B cell (primary cell): ENCODE results near the gene CDK5R2. TPM values are rescaled to one million over a fixed set of nuclear protein-coding genes. Genes with fewer than 3 reads are reported as not detected.

Experiments used
- ATAC-seq: fragments of 200-7000 bp; cut with Tn5 transposase; one replicate; pipeline ENCODE4 v1.10.0; 2021; ENCODE audit warnings: low read depth, mild to moderate bottlenecking, moderate number of reproducible peaks, moderate library complexity
- CTCF ChIA-PET: fragments of 350-600 bp; sonication (Branson Sonifier 250); formaldehyde crosslinking; loops from one replicate; lab custom pipeline; 2021; ENCODE audit warnings: antibody characterized with exemption, inconsistent platforms; lab: Charles Lee
- POLR2A ChIA-PET: fragments of 350-600 bp; sonication (Branson Sonifier 250); formaldehyde crosslinking; loops from one replicate; lab custom pipeline; 2021; ENCODE audit warnings: antibody characterized with exemption; lab: Charles Lee
- DNase-seq: peaks from one replicate; pipeline ENCODE4 v3.0.0; 2013
- H2AFZ ChIP-seq: 2 replicates; pipeline ENCODE4 v1.6.1; 2012; ENCODE audit warnings: mild to moderate bottlenecking, low read depth, low read length; ENCODE audit not compliant: insufficient read depth, poor library complexity, severe bottlenecking
- H3K27ac ChIP-seq, 2 donors: 1 replicate in 1 of 2; 2 replicates in 1 of 2; pipeline ENCODE4 v1.5.1; 2012 to 2013; ENCODE audit warnings: low read length in 2 of 2, mild to moderate bottlenecking in 2 of 2, moderate library complexity in 1 of 2
- H3K27me3 ChIP-seq, 4 experiments: fragments of 200-600 bp in 1 of 4; sonication (generic) in 1 of 4; replicated peaks in 1 of 4; 1 replicate in 2 of 4; 2 replicates in 2 of 4; pipeline versions ENCODE4 v1.6.1 to v1.7.0; 2013 to 2016; ENCODE audit warnings: low read length in 3 of 4, mild to moderate bottlenecking in 2 of 4, mixed read lengths in 1 of 4, moderate library complexity in 1 of 4; ENCODE audit not compliant: insufficient read depth in 4 of 4, control insufficient read depth in 3 of 4; ENCODE audit errors: control extremely low read depth in 1 of 4
- H3K36me3 ChIP-seq, 2 experiments: replicated peaks in 1 of 2; 1 replicate in 1 of 2; 2 replicates in 1 of 2; pipeline versions ENCODE4 v1.6.1 to v1.7.1; 2013; ENCODE audit warnings: low read length in 1 of 2; ENCODE audit not compliant: insufficient read depth in 2 of 2, control insufficient read depth in 1 of 2; ENCODE audit errors: control extremely low read depth in 1 of 2, extremely low read depth in 1 of 2
- H3K4me1 ChIP-seq, 2 donors: fragments of 200-600 bp in 1 of 2; sonication (generic) in 1 of 2; 1 replicate in 1 of 2; 2 replicates in 1 of 2; pipeline versions ENCODE4 v1.5.1 to v1.6.1; 2013 to 2017; ENCODE audit warnings: low read length in 2 of 2; ENCODE audit not compliant: control insufficient read depth in 2 of 2, insufficient read depth in 2 of 2
- H3K4me2 ChIP-seq: replicated peaks from 2 replicates; pipeline ENCODE3; 2012; ENCODE audit warnings: mild to moderate bottlenecking, low read depth, low read length; ENCODE audit not compliant: poor library complexity, severe bottlenecking
- H3K4me3 ChIP-seq, 5 experiments: fragments of 200-600 bp in 1 of 5; sonication (generic) in 1 of 5; 1 replicate in 3 of 5; 2 replicates in 2 of 5; pipeline versions ENCODE4 v1.5.1 to v1.7.0; 2011 to 2016; ENCODE audit warnings: low read length in 4 of 5, mild to moderate bottlenecking in 4 of 5, low read depth in 2 of 5, control low read depth in 1 of 5, moderate library complexity in 1 of 5; ENCODE audit not compliant: insufficient read depth in 1 of 5; ENCODE audit errors: control extremely low read depth in 1 of 5, extremely low read depth in 1 of 5
- H3K79me2 ChIP-seq: fragments of 200-600 bp; sonication (generic); one replicate; pipeline ENCODE4 v1.6.0; 2016; ENCODE audit warnings: low read length; ENCODE audit not compliant: control insufficient read depth, insufficient read depth
- H3K9ac ChIP-seq: fragments of 200-600 bp; sonication (generic); 2 replicates; pipeline ENCODE4 v1.6.1; 2017; ENCODE audit warnings: mild to moderate bottlenecking, low read length, moderate library complexity
- H3K9me3 ChIP-seq, 3 donors: one replicate each; pipeline versions ENCODE4 v1.6.1 to v1.7.1; 2013; ENCODE audit warnings: low read length in 2 of 3; ENCODE audit not compliant: control insufficient read depth in 2 of 3, insufficient read depth in 1 of 3; ENCODE audit errors: control extremely low read depth in 1 of 3
- H4K20me1 ChIP-seq: 2 replicates; pipeline ENCODE4 v1.6.0; 2012; ENCODE audit warnings: mild to moderate bottlenecking, low read length; ENCODE audit not compliant: insufficient read depth, control insufficient read depth, poor library complexity, severe bottlenecking
- H3K27ac Mint-ChIP-seq: one replicate; pipeline ENCODE4 v1.8.0; 2021; ENCODE audit warnings: mixed read lengths
- H3K27me3 Mint-ChIP-seq: one replicate; pipeline ENCODE4 v1.8.0; 2021; ENCODE audit warnings: mixed read lengths
- H3K4me1 Mint-ChIP-seq: one replicate; pipeline ENCODE4 v1.8.0; 2021; ENCODE audit warnings: mixed read lengths
- H3K4me3 Mint-ChIP-seq: one replicate; pipeline ENCODE4 v1.8.0; 2021; ENCODE audit warnings: mixed read lengths
- H3K9me3 Mint-ChIP-seq: one replicate; pipeline ENCODE4 v1.8.0; 2022; ENCODE audit warnings: mixed read lengths; ENCODE audit not compliant: insufficient read depth
- EZH2 ChIP-seq: IDR thresholded peaks from 2 replicates; pipeline ENCODE4 v1.6.1; 2012; ENCODE audit warnings: borderline replicate concordance, low read depth, mild to moderate bottlenecking, moderate library complexity, low read length; ENCODE audit not compliant: insufficient read depth, poor library complexity, severe bottlenecking
- WGBS: methylation state at CpG from one replicate; pipeline ENCODE4 v1.1.5; 2013; ENCODE audit warnings: missing lambda C conversion rate; ENCODE audit not compliant: insufficient coverage; 5-methylcytosine and 5-hydroxymethylcytosine counted together
- intact Hi-C: fragments of 100-400 bp; cut with micrococcal nuclease; formaldehyde crosslinking; loops from one replicate; pipeline ENCODE4 v1.10.0; 2022
- polyA plus RNA-seq: library from polyadenylated mRNA; depleted of rRNA; stranded (reverse); fragments of >200 nt; gene quantifications from 2 replicates; pipeline ENCODE4 v1.2.3, GENCODE V29; 2012
- total RNA-seq, 2 donors: library from RNA; stranded (reverse); fragments of 120-200 nt in 1 of 2; gene quantifications; 1 replicate in 1 of 2; 2 replicates in 1 of 2; pipeline versions ENCODE4 v1.2.3 to v1.2.4, GENCODE V29; 2013 to 2022
- TF ChIP-seq, protein P1 (sequence below): fragments of 200-600 bp; IDR thresholded peaks from one replicate; pipeline ENCODE4 v1.8.0; 2022; ENCODE audit warnings: antibody characterized with exemption, mild to moderate bottlenecking

The CDK5R2 gene
- total and polyA plus RNA-seq, 2 donors (not counting 1 experiment from before 2014, with no cell fraction given): not detected

DNA sequence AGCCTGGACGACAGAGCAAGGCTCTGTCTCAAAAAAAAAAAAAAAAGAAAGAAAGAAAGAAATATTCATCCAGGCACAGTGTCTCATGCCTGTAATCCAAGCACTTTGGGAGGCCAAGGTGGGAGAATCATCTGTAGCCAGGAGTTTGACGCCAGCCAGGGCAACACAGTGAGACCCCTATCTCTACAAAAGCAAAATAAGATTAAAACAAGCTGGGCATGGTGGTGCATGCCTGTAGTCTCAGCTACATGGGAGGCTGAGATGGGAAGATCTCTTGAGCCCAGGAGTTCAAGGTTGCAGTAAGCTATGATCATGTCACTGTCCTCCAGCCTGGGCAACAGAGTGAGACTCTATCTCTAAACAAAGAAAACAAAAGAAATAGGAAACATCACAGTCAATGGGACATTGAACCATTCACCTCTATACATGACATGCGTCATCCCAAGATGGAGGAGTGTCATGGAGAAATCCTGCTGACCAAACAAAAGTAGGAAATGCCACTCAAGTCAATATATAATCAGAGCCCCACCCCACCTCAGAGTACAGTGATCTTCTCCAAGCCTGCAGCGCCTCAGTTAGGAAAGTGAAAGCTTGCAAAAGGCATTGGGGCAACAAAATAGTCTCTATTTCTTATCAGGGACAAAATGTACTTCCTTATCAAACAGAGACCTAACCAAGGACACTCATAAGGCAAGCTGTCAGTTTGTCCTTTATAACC is 15.8 kb downstream of the CDK5R2 start:
- H3K9me3 ChIP-seq: peaks cover 0 to 7% (median 0%) of the 10 kb centered on the region in 3 donors
- H3K4me3 ChIP-seq: no peak overlapping the region
- no peak overlapping the region for H3K4me2 ChIP-seq
- H3K79me2 ChIP-seq: no peaks in the 10 kb centered on the region
- H3K36me3 ChIP-seq: no peaks in the 10 kb centered on the region
- CTCF ChIA-PET: interaction anchor here (1.4 to 2.2 kb wide), 2 partner anchors 66 to 99 kb away, joined by 3 to 8 read pairs; no protein-coding TSS in a partner anchor
- peaks cover 0 to 61% (median 36%) of the 10 kb centered on the region in 4 experiments for H3K27me3 ChIP-seq
- H3K9ac ChIP-seq: no peak overlapping the region
- Mint-ChIP-seq H3K4me3 (no peak overlapping the region), H3K27me3 (peaks cover 72% of the 10 kb centered on the region), H3K4me1 (peaks cover 6% of the 10 kb centered on the region), H3K9me3 (no peaks in the 10 kb centered on the region), H3K27ac (no peak overlapping the region)
- TF ChIP-seq, protein P1, sequence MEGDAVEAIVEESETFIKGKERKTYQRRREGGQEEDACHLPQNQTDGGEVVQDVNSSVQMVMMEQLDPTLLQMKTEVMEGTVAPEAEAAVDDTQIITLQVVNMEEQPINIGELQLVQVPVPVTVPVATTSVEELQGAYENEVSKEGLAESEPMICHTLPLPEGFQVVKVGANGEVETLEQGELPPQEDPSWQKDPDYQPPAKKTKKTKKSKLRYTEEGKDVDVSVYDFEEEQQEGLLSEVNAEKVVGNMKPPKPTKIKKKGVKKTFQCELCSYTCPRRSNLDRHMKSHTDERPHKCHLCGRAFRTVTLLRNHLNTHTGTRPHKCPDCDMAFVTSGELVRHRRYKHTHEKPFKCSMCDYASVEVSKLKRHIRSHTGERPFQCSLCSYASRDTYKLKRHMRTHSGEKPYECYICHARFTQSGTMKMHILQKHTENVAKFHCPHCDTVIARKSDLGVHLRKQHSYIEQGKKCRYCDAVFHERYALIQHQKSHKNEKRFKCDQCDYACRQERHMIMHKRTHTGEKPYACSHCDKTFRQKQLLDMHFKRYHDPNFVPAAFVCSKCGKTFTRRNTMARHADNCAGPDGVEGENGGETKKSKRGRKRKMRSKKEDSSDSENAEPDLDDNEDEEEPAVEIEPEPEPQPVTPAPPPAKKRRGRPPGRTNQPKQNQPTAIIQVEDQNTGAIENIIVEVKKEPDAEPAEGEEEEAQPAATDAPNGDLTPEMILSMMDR: no peak
- no peak for TF ChIP-seq EZH2
- POLR2A ChIA-PET: no interaction called here
- intact Hi-C loops: no loop called here
- H2AFZ ChIP-seq: no peak overlapping the region
- H4K20me1 ChIP-seq: no peaks in the 10 kb centered on the region
- DNase-seq (no peak), ATAC-seq (no peak)
- no peak overlapping the region for H3K27ac ChIP-seq
- peaks cover 8 to 12% of the 10 kb centered on the region in 2 donors for H3K4me1 ChIP-seq
- 60% methylated on average over 1 of the region's 4 CpGs for WGBS
